ENCODE data around the gene CLIP4.

DNA sequence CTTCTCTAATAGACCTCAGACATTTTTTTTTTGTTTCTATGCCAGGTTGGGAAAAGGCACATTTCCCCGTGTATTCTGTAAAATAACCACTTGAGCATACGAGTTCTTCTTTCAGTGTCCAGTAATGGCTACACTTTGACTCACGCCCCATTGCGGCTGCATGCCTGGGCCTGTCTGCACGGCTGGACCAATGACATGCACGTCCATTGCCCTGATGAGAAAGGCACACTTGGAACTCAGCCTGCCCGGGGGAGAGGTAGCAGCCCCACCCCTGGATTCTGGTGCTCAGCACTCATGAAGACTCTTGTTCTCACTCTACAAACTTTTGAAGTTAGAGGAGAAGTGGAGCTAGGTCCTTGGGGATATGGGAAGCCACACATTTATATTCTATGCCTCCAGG is 46.7 kb upstream of the CLIP4 start:
- TF ChIP-seq, protein P1, sequence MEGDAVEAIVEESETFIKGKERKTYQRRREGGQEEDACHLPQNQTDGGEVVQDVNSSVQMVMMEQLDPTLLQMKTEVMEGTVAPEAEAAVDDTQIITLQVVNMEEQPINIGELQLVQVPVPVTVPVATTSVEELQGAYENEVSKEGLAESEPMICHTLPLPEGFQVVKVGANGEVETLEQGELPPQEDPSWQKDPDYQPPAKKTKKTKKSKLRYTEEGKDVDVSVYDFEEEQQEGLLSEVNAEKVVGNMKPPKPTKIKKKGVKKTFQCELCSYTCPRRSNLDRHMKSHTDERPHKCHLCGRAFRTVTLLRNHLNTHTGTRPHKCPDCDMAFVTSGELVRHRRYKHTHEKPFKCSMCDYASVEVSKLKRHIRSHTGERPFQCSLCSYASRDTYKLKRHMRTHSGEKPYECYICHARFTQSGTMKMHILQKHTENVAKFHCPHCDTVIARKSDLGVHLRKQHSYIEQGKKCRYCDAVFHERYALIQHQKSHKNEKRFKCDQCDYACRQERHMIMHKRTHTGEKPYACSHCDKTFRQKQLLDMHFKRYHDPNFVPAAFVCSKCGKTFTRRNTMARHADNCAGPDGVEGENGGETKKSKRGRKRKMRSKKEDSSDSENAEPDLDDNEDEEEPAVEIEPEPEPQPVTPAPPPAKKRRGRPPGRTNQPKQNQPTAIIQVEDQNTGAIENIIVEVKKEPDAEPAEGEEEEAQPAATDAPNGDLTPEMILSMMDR (IDR thresholded peaks at IDR 0.05), result no peak
- TF ChIP-seq POLR2A (IDR thresholded peaks at IDR 0.05), result no peak

Measured in heart left ventricle (tissue), 13 donors.